GM18526 (cell line): Measurements from ENCODE around the gene C15orf39.

ENCODE experiments used
- POLR2A ChIP-seq: IDR thresholded peaks from 3 replicates; pipeline ENCODE4 v1.6.1; 2011; ENCODE audit not compliant: insufficient read length; ENCODE audit errors: extremely low read depth

Gene C15orf39

GRCh38 chr15:75229191-75230015 is 27.7 kb downstream of the C15orf39 start:
- TF ChIP-seq POLR2A = no peak

- TF ChIP-seq POLR2A = no peak
Measured at GRCh38 chr15:75230016-75230343, 28.3 kb downstream of the C15orf39 start.

GRCh38 chr15:75230551-75231371 is 29.1 kb downstream of the C15orf39 start:
- no peak for TF ChIP-seq POLR2A

- no peak for TF ChIP-seq POLR2A
Measured at GRCh38 chr15:75231836-75232235, 30.2 kb downstream of the C15orf39 start.

GRCh38 chr15:75232252-75232813 is 30.7 kb downstream of the C15orf39 start:
- TF ChIP-seq POLR2A = no peak

DNA sequence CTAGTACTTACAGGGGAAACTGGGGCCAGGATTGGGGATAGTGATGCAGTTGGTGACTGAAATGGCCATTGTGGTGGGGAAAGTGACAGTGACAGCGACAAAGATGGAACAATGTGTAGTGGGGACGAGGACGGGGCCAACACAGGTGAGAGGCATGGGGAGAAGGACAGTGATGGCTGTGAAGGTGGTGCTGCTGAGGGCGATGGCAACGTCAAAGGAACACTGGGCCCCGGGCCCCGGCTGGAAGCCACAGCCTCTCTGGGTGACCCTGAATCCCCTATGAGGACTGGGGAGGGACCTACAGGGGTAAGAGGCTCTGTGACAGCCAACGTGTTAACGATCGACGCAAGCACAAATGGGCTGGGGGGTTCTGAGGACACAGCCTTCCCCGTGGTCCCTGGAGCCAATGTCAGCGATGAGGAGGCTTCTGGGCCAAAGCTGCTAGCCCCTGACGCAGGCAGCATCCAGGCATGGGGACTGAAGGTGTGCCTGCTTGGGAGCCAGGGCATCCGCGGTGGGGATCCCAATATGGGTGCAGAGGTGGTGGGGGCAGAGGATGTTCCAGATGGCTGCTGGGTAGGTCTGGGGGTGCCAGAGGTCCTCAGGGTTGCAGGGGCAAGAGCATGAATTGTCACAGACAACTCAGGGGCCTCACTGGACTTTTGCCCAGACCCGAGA is 31.3 kb downstream of the C15orf39 start:
- TF ChIP-seq POLR2A = no peak

- TF ChIP-seq POLR2A = no peak
Measured at GRCh38 chr15:75233504-75234190, 32.0 kb downstream of the C15orf39 start.

GRCh38 chr15:75234191-75234810 is 32.6 kb downstream of the C15orf39 start:
- no peak for TF ChIP-seq POLR2A

DNA sequence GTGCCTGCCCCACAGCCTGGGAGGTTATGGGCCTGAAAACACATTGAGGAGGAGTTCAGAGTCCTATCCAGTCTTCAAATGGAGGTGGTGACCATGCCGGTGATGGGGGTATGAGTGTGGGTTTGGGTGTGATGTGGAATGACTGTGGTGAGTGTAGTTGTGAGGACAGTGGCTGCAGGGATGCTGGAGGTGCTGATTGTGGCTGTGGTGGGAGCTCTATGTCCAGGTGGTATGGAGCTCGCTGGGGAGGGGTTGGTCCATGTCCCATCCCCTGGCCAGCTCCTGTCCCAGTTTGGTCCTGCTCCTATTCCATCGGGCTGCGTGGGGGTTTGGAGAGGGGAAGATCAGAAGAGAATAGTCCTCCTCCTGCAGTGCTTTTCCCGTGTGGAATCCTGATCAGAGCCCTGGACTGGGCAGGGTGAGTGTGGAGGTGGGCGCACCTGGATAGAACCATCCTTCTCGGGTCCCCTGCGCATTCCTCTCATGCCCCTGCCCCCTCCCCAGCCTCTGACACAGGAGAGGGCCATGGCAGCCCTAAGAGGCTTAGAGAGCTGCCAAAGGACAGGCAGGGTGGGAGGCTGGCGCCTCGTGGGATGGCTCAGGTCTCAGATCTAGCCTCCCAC is 33.5 kb downstream of the C15orf39 start:
- no peak for TF ChIP-seq POLR2A

DNA sequence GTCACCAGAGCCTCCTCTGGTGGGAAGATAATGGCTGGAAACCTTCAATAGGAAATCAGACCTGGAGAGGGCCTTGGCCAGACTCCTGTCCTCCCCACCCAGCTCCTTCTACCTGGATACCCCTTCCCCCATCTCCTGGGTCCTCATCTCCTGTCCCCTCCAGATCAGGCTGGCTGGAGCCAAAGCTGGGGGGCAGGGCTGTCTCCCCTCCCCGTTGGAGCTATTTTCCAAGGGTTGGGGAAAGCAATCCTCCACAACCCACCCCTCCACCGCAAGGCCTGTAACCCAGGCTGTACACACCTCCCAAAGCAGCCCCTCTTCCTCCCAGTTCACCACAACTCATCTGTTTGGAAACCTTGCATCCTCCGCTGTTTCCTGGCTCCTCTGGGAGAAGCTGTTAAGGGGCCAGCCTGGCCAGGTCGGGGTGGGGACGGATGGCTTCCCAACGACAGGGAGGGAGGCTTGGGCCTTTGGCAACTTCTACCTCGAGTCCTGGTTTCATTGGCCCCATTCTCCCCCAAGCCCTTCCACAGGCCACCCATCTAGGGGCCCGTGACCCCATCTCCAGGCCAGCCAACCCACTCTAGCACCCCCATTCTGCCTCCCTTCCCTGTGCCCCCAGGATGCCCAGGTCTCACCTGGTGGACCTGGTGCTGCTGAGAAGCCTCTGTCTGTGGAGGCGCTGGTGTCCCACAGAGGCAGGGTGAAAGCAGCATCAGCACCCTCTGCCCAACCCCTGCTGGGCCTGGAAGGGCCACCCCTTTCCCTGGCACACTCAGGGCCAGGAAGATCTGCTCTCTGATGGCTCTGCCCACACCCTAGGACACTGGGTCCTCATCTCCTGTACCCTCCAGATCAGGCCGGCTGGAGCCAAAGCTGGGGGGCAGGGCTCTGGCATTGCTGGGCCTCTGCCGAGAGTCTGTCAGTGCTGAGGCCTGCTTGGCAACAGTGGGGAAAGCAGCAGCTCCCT is 34.4 kb downstream of the C15orf39 start:
- TF ChIP-seq POLR2A = no peak

DNA sequence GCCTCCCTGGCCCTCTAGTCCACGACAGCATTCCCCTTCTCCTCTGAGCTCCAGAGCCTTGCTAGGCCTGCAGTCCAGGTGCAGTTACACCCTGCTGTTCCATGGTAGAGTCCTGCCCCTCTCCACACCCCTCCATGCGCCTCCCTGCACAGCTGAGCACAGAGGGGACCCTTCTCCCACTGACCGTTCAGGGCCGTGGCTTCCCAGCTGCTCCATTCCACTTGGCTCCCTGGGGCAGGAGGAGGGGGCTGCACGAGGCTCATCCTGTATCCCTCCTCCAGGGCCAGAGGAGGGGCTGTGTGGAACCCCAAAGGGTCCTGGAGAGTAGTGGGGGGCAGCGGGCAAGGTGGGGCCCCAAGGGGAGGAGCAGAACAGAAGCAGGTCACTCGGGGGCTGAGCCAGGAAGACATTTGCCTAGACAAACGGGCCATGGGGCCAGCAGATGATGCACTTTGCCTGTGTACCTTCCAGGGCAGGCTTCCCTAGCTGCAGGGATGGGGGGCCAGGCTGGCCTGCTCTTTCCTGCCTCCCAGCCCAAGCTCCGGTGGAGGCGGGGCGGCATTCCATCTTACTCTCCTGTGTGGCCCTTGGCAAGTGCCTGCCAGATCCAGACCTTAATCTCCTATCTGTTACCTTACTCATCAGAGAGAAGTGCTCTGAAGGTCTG is 35.8 kb downstream of the C15orf39 start:
- TF ChIP-seq POLR2A = no peak

- TF ChIP-seq POLR2A = no peak
Measured at GRCh38 chr15:75238150-75238549, 36.5 kb downstream of the C15orf39 start.
